ENCODE results near the gene AUTS2.

Gene AUTS2

DNA sequence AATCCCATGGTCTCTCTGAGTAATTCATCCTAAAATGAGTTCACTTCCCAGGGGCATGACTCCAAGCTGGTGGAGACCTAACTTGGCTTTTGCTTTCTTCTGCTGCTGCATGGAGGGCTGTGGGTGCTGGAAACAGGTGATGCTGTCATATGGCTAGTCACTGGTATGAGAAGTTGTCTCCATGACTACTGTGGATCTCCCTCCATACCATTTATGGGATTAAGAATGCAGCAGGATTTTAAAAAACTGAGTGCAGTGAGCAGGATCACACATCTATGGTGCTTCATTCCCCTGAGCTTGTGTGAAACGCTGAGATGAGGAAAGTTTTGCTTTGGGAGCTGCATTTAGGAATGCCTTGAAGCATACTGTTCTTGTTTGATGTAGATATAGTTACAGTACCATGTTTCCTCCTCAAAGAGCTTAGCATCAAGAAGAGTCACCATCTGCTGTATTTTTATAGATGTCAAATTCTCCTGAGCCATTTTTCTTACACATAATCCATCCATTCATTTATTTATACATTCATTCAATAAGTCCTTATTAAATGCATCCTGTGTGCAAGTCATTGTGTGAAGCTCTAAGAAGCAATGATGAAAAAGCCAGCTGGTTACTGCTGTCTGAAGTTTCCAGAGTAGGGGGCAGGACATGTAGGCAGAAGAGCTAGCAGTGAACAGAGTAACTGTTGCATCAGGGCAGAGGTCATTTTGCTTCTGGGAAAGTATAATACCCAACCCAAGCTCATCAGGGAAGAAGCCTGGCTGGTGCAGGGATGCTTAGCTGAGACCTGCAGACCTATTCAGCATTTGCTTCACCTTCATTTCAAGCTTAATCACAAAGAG lies 534.8 kb downstream of the AUTS2 start:
- DNase-seq (ENCODE audit: low read depth) = no peak

GRCh38 chr7:70134029-70134770 lies 535.9 kb downstream of the AUTS2 start:
- no peak for DNase-seq (ENCODE audit: low read depth)

GRCh38 chr7:70135656-70136055 lies 537.4 kb downstream of the AUTS2 start:
- no peak for DNase-seq (ENCODE audit: low read depth)

DNA sequence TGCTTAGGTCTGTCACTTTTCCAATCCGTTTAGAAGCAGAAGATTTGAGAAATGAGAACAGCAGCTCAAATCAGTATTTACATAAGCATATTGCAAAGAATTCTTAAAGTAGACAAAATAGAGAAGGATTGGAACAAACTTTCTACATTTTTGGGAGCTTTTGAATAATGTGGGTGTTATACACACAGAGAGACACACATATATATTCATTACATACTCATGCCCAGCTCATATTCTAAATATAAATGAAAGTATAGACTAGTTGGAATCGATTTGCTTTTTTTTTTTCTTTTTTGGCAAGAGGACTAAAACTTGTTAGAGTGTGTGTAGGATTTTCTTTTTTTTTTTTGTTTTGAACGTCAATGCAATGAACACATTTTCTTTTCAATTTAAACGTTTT lies 538.9 kb downstream of the AUTS2 start:
- DNase-seq (ENCODE audit: low read depth) = no peak

- DNase-seq (ENCODE audit: low read depth) = no peak
Measured at GRCh38 chr7:70142247-70142932, 544.1 kb downstream of the AUTS2 start.

DNA sequence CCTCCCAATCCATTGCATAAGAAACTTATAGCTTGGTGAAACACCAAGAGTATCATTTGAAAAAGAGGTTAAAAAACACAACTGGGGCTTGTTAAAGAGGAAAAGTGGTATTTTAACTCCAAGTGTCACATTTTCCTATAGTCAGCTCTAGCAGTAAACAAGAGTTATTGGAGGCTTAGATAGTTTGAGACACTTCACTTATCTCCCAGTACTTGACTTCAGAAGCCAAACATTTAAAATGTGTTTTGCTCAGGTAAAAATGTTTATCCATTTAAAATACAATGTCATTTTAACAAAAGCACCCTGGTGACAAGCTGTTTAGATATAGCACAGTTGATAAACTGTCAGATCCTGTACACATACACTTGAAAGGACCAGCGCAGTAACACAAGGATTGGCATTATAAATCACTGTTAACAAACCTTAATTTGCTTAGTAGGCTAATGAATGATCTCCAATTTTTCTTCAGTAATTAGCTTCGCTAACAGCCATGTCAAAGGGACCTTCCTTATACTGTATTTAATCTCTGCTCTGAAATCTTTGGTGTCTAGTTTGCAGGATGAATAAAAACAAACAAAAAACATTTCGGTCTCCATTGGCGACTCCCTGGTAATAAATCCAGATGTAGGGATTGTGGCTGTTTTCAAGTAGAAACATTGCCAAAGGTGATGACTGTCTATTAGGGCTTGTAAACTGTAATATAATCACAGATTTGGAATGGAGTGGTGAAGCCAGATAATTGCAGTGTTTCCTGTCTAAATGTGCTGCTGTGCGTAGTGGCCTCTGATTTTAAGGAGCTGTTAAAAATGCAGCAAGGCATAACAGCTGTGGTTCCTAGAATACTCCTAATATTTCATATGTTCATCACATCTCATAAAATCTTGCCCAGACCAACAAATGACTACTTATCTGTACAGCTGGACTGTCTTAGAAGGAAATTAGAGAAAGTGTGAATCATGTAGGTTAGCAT lies 545.1 kb downstream of the AUTS2 start:
- DNase-seq (ENCODE audit: low read depth) = no peak

DNA sequence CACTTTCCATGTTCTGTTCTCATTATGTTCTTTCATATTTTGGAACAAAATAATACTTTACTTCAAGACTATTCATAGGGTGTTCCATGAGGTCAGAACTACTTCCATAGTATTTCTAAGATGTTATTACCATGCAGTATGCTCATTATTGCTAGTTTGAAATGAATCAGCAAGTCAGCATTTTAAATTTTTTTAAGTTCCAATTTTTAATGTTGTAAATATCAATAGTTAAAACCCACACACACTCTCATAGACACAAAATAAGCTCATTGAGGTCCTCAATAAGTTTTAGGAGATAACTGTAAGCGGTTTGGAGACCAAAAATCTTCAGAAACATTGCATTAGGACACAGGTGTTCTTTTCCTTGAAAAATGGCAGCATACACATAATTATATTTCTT lies 550.7 kb downstream of the AUTS2 start:
- no peak for DNase-seq (ENCODE audit: low read depth)

DNA sequence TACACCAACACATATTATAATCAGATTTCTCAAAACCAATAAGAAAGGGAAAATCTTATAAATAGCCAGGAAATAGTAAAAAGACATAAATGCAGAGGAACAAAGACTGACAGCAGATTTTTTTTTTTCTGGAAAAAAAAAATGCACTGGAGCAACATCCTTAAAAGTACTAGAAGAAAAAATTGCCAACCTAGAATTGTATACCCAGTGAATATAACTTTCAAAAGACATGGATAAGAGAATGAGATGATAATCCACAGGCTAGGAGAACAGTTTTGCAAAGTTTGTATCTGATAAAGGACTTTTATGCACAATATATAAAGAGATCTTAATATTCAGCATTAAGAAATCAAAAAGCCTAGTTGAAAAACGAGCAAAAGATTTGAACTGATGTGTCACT lies 554.0 kb downstream of the AUTS2 start:
- no peak for DNase-seq (ENCODE audit: low read depth)

GRCh38 chr7:70153933-70154332 lies 555.7 kb downstream of the AUTS2 start:
- DNase-seq (ENCODE audit: low read depth) = no peak

GRCh38 chr7:70154521-70155180 lies 556.4 kb downstream of the AUTS2 start:
- DNase-seq (ENCODE audit: low read depth) = no peak

- DNase-seq (ENCODE audit: low read depth) = no peak
Measured at GRCh38 chr7:70156057-70156456, 557.8 kb downstream of the AUTS2 start.

GRCh38 chr7:70159121-70159520 lies 560.8 kb downstream of the AUTS2 start:
- DNase-seq (ENCODE audit: low read depth) = no peak

GRCh38 chr7:70165477-70166170 lies 567.3 kb downstream of the AUTS2 start:
- no peak for DNase-seq (ENCODE audit: low read depth)

GRCh38 chr7:70171369-70171920 lies 573.2 kb downstream of the AUTS2 start:
- no peak for DNase-seq (ENCODE audit: low read depth)

GRCh38 chr7:70177166-70177565 lies 578.9 kb downstream of the AUTS2 start:
- DNase-seq (ENCODE audit: low read depth) = no peak

GRCh38 chr7:70178211-70178610 lies 579.9 kb downstream of the AUTS2 start:
- no peak for DNase-seq (ENCODE audit: low read depth)

DNA sequence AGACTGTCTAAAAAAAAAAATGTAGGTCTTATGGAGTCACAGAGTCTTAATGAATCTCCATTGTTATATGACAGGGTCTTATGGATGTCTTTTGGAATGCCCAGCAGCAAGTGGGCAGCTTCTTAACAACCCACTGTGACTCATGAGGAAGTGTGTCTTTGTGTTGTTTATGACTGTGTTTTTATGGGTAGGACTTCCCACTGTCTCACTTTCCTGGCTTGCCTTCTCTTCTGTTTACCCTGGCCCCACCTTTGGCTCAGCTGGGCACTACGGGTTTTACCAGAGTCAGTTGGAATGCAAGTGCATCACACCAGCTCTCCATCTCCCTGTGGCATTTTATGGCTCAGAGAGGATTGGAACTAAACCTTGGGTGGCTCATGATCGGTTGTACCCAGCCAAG lies 580.5 kb downstream of the AUTS2 start:
- no peak for DNase-seq (ENCODE audit: low read depth)

- DNase-seq (ENCODE audit: low read depth) = no peak
Measured at GRCh38 chr7:70182521-70182920, 584.2 kb downstream of the AUTS2 start.

- DNase-seq (ENCODE audit: low read depth) = no peak
Measured at GRCh38 chr7:70183278-70183677, 585.0 kb downstream of the AUTS2 start.

Data from HS-5 (cell line).